Brain microvascular endothelial cell (primary cell): ENCODE results near the gene OR2T11.

Experiments
- DNase-seq: peaks from one replicate; pipeline ENCODE4 v3.0.0-alpha.2; 2020
- H3K27ac ChIP-seq: fragments of 250-450 bp; sonication (Bioruptor Pico); 2 replicates; pipeline ENCODE4 v1.5.1; 2020; ENCODE audit warnings: mild to moderate bottlenecking, moderate library complexity
- H3K27me3 ChIP-seq: fragments of 250-450 bp; sonication (Bioruptor Pico); replicated peaks from 2 replicates; pipeline ENCODE4 v1.5.1; 2020; ENCODE audit warnings: mild to moderate bottlenecking
- H3K36me3 ChIP-seq: fragments of 250-450 bp; sonication (Bioruptor Pico); replicated peaks from 2 replicates; pipeline ENCODE4 v1.5.1; 2020; ENCODE audit warnings: mild to moderate bottlenecking
- H3K4me3 ChIP-seq: 2 replicates; pipeline ENCODE4 v1.5.1; 2011; ENCODE audit warnings: low read depth, mild to moderate bottlenecking, control low read depth, low read length, moderate library complexity
- in situ Hi-C: cut with HindIII; loops from 2 replicates; pipeline ENCODE4 v1.10.0; 2017; ENCODE audit warnings: low sequenced_read_pairs, low pct_ligation_motif_present
- TF ChIP-seq, protein P1 (sequence below): IDR thresholded peaks from 2 replicates; pipeline ENCODE4 v1.5.1; 2011; ENCODE audit warnings: low read depth, mild to moderate bottlenecking, moderate library complexity, low read length, control low read depth, inconsistent platforms; ENCODE audit errors: missing control alignments

Gene OR2T11

DNA sequence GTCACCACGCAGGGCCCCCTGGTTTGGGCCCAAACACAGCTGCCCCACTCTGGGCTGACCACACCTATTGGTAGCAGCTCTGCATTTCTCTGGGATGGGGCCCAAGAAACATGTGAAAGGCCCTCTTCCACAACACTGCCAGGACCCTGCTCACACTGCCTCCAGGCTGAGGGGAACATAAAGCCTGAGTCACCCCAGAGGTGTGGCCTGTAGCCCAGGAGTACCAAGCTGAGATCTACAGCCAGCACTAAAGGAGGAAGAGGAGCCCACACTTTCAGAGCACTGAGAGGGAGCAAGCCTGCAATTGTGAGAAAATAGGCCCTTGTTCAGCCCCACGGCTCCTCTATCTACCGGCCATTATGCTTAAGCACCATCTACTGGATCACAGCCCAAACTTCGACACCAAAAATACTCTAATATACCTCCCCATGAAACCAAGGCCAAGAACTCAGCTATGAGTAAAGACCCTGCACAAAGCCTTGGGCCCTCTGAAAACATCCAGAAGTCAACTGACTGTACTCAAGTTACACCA, 22.9 kb downstream of the OR2T11 start:
- Histone ChIP-seq H3K36me3 (no peaks in the 10 kb centered on the region), H3K27me3 (no peaks in the 10 kb centered on the region), H3K4me3 (no peak overlapping the region), H3K27ac (no peak overlapping the region)
- in situ Hi-C loops, result no loop called here
- no peak for DNase-seq
- TF ChIP-seq, protein P1, sequence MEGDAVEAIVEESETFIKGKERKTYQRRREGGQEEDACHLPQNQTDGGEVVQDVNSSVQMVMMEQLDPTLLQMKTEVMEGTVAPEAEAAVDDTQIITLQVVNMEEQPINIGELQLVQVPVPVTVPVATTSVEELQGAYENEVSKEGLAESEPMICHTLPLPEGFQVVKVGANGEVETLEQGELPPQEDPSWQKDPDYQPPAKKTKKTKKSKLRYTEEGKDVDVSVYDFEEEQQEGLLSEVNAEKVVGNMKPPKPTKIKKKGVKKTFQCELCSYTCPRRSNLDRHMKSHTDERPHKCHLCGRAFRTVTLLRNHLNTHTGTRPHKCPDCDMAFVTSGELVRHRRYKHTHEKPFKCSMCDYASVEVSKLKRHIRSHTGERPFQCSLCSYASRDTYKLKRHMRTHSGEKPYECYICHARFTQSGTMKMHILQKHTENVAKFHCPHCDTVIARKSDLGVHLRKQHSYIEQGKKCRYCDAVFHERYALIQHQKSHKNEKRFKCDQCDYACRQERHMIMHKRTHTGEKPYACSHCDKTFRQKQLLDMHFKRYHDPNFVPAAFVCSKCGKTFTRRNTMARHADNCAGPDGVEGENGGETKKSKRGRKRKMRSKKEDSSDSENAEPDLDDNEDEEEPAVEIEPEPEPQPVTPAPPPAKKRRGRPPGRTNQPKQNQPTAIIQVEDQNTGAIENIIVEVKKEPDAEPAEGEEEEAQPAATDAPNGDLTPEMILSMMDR, result no peak

DNA sequence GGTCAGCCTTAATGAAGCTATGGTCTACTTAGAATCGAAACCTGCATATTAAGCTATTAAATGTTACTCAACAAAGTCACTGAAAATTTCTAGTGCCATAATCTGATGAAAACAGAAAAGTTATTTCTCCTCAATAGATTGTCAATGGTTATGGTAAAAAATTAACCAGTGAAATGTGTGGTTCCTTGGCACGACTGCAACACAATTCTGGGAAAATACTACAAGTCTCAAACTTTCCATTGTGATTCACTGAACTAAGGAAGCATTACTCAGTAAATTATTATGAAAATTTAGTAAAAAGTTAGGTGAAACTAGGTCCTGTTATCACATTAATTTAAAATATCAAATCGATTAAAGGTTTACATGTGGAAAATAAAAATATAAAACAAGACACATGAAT, 24.6 kb downstream of the OR2T11 start:
- DNase-seq, result no peak

DNA sequence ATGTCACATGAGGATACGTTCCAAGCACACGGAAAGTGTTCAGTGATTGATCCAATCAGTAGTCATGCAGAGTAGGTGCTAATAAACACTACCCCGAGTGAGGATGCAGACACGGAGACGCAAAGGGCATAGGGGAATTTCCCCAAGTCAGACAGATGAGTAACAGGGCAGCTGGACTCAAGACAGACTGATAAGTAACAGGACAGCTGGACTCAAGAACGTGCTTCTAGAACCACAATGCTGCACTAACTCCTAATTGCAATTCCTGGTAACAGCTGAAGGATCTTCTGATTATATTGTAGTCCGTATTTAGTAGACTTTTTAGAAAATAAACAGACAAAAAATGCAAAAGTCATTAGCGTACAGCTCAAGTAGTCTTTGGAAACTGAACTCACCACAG, 35.5 kb downstream of the OR2T11 start:
- H3K27ac ChIP-seq, result no peak overlapping the region
- in situ Hi-C loops, result no loop called here
- no peak overlapping the region for H3K4me3 ChIP-seq
- H3K36me3 ChIP-seq, result no peaks in the 10 kb centered on the region
- TF ChIP-seq, protein P1, result no peak
- H3K27me3 ChIP-seq, result no peaks in the 10 kb centered on the region
- no peak for DNase-seq

More for the DNA sequence above, 24.6 kb downstream of the OR2T11 start:
- TF ChIP-seq, protein P1, result no peak
- H3K27ac ChIP-seq, result no peak overlapping the region
- H3K36me3 ChIP-seq, result no peaks in the 10 kb centered on the region
- no peak overlapping the region for H3K4me3 ChIP-seq
- in situ Hi-C loops, result no loop called here
- H3K27me3 ChIP-seq, result no peaks in the 10 kb centered on the region

DNA sequence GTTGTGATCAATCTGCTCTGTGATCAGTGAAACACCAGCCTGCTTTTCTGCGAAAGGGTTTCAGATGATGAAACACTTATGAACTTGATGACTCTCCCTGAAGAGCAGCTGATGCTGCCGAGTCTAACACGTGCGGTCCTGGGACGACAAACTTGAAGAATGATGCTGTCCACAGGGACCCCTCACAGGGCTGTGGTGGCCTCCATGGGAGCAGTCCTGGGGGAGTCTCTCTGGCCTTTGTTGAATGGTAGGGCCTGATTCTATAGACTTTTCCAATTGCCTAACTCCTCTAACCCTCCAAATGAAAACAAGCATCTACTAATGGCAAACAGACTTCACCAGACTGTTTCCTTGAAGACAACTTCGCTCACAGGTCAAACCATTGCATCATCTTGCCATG, 37.3 kb downstream of the OR2T11 start, which contains the start of gene OR2T10:
TSS of gene OR2T10 (minus strand) at position 112 of the 400 bp plus-strand sequence. CDS start 3,932 bp downstream, outside the sequence.
- TF ChIP-seq, protein P1, result no peak
- H3K27me3 ChIP-seq, result no peaks in the 10 kb centered on the region
- no peak for DNase-seq
- in situ Hi-C loops, result no loop called here
- no peak within 1 kb of the TSS for H3K27ac ChIP-seq
- H3K36me3 ChIP-seq, result no peaks in the 10 kb centered on the region
- H3K4me3 ChIP-seq, result no peak within 1 kb of the TSS

DNA sequence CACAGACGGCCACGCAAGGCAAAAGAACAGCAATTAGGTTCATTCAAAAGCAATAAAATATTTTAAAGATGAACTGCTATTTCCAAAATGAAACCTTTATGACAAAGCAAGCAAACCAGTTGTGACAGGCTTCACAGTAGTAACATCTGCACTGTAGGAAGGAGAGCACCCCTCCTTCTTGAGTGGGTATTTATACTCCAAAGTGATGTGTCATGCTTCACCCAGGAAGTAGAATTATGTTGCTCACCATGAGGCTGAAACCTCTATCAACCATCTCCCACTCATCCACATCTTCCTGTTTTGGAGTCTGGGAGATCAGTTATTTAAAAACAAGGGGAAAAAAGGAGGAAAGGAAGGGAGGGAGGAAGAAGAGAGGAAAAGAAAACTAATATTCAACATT, 38.3 kb downstream of the OR2T11 start:
- no peaks in the 10 kb centered on the region for H3K27me3 ChIP-seq
- no peak for DNase-seq
- H3K27ac ChIP-seq, result no peak overlapping the region
- TF ChIP-seq, protein P1, result no peak
- in situ Hi-C loops, result no loop called here
- H3K36me3 ChIP-seq, result no peaks in the 10 kb centered on the region
- no peak overlapping the region for H3K4me3 ChIP-seq

DNA sequence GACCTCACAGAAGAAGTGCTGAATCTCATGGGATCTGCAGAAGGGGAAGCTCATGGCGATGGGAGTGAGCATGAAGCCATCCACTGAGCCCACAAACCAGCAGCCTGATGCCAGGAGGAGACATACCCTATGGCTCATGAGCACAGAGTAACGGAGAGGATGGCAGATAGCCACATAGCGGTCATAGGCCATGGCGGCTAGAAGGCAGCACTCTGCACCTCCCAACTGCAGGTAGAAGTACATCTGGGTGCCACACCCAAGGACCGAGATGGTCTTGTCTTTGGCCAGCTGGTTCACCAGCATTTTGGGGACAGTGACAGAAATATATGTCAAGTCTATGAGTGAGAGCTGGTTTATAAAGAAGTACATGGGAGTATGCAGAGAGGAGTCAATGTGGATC, 41.7 kb downstream of the OR2T11 start:
- TF ChIP-seq, protein P1, result no peak
- no peak overlapping the region for H3K4me3 ChIP-seq
- no peaks in the 10 kb centered on the region for H3K27me3 ChIP-seq
- in situ Hi-C loops, result no loop called here
- no peak overlapping the region for H3K27ac ChIP-seq
- DNase-seq, result no peak
- H3K36me3 ChIP-seq, result no peaks in the 10 kb centered on the region
